Transverse colon (tissue), 4 donors: Measurements from ENCODE around the gene TNRC6B. TPM values are rescaled to one million over a fixed set of nuclear protein-coding genes. Genes with fewer than 3 reads are reported as not detected.
"Not testable (repeated sequence)": the region's sequence is repeated elsewhere in the genome, so short reads cannot be mapped to it uniquely, and the experiment has no call there.

Experiments
- DNase-seq: peaks from one replicate; pipeline ENCODE4 v3.0.0-alpha.2; 2019
- H3K27ac ChIP-seq, 4 donors: fragments of 200-600 bp; sonication (generic); 2 replicates each; pipeline ENCODE4 v1.5.1; 2016 to 2018; ENCODE audit warnings: inconsistent platforms in 4 of 4
- H3K27me3 ChIP-seq: fragments of 200-600 bp; sonication (generic); 2 replicates; pipeline ENCODE4 v1.5.1; 2017; ENCODE audit warnings: inconsistent platforms
- H3K36me3 ChIP-seq, 4 donors: fragments of 200-600 bp; sonication (generic); 2 replicates each; pipeline ENCODE4 v1.5.1; 2017 to 2019; ENCODE audit warnings: inconsistent platforms in 4 of 4
- H3K4me1 ChIP-seq, 4 donors: fragments of 200-600 bp; sonication (generic); 2 replicates each; pipeline ENCODE4 v1.5.1; 2017 to 2020; ENCODE audit warnings: inconsistent platforms in 4 of 4
- H3K4me3 ChIP-seq, 4 donors: fragments of 200-600 bp; sonication (generic); 1 replicate in 1 of 4; 2 replicates in 3 of 4; pipeline versions ENCODE4 v1.5.1 to v1.6.1; 2017 to 2019; ENCODE audit warnings: inconsistent platforms in 4 of 4
- H3K9me3 ChIP-seq, 2 donors: fragments of 200-600 bp; sonication (generic); 2 replicates each; pipeline ENCODE4 v1.5.1; 2017 to 2019; ENCODE audit warnings: inconsistent platforms in 2 of 2
- EP300 ChIP-seq: sonication (generic); formaldehyde crosslinking; IDR thresholded peaks from one replicate; pipeline ENCODE4 v1.6.1; 2017; ENCODE audit warnings: antibody characterized with exemption, low read depth
- POLR2A ChIP-seq: fragments of 450-650 bp; IDR thresholded peaks from one replicate; pipeline ENCODE4 v1.6.1; 2016; ENCODE audit warnings: antibody characterized with exemption, mild to moderate bottlenecking, moderate library complexity
- POLR2AphosphoS5 ChIP-seq, 3 donors: sonication (generic); formaldehyde crosslinking; IDR thresholded peaks; one replicate each; pipeline ENCODE4 v1.6.1; 2016; ENCODE audit warnings: antibody characterized with exemption in 3 of 3
- WGBS, 2 donors: methylation state at CpG; one replicate each; pipeline ENCODE4 v1.1.5; 2018; ENCODE audit warnings: low coverage in 1 of 2; 5-methylcytosine and 5-hydroxymethylcytosine counted together
- in situ Hi-C, 4 donors: fragments of 200-750 bp; cut with MboI; loops; one replicate each; pipeline versions ENCODE4 v1.15.0 to v1.15.1; 2017; ENCODE audit warnings: low sequenced_read_pairs in 3 of 4, low pct_ligation_motif_present in 1 of 4, low pct_unique_long_range_greater_than_20kb in 1 of 4
- intact Hi-C: fragments of 100-400 bp; cut with DNase I; formaldehyde crosslinking; loops from one replicate; pipeline ENCODE4 v1.15.1; 2023; ENCODE audit warnings: low total_unique reads
- total RNA-seq, 4 donors: library from RNA; depleted of rRNA; stranded (reverse); fragments of >200 nt; gene quantifications; one replicate each; pipeline ENCODE4 v1.1.0, GENCODE V29; 2016
- TF ChIP-seq, protein P1 (sequence below), 5 experiments: fragments of 200-600 bp in 3 of 5; fragments of 450-650 bp in 2 of 5; sonication (generic) in 3 of 5; IDR thresholded peaks; 1 replicate in 2 of 5; 2 replicates in 3 of 5; pipeline ENCODE4 v1.5.1; 2016 to 2017; ENCODE audit warnings: antibody characterized with exemption in 5 of 5, inconsistent platforms in 3 of 5, mild to moderate bottlenecking in 2 of 5, moderate library complexity in 1 of 5

TNRC6B gene
- total RNA-seq, 4 donors from 2014 or later = 36.7 to 108 (median 54.0) TPM

DNA sequence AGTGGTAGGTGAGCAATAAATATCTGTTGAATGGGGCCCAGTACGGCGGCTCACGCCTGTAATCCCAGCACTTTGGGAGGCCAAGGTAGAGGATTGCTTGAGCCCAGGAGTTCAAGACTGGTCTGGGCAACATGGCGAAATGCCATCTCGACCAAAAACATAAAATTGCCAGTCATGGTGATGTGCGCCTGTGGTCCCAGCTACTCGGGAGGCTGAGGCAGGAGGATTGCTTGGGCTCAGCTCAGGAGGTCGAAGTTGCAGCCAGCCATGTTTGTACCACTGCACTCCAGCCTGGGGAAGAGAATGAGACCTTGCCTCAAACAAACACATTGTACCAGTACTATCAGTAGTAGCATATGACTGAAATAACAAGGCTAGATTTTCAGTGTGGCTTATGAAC, 196.8 kb downstream of the TNRC6B start:
- in situ Hi-C loops = loop anchor here in 3 of 4 donors (25.0 kb wide), 1 partner anchor 837 kb away; the partner anchor contains the start of gene RPS19BP1 (in 3 of the 3)
- H3K4me1 ChIP-seq = peaks cover 0 to 24% (median 8%) of the 10 kb centered on the region in 4 donors
- WGBS, 2 donors = 86% methylated on average over 8 of the region's 8 CpGs; no CpG with 5 or more reads in 1 of the 2 donors

DNA sequence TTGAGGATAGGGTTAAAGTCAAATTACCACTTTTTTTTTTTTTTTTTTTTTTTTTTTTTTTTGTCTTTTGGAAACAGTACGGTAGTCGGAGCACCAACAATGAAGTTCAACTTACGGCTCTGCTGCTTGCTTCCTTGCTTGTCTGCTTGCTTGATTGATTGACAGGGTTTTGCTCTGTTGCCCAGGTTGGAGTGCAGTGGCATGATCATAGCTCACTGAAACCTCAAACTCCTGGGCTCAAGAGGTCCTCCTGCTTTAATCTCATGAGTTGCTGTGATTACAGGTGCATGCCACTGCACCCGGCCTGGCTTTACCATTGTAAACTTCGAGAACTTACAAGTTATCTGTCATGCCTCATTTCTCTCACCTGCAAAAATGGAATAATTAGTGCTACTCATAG, 198.4 kb downstream of the TNRC6B start:
- no peak overlapping the region for H3K27ac ChIP-seq
- intact Hi-C loops = no loop called here
- TF ChIP-seq POLR2A (no peak), POLR2AphosphoS5 (IDR thresholded peaks at IDR 0.05) (no peak), EP300 (no peak)
- TF ChIP-seq, protein P1, sequence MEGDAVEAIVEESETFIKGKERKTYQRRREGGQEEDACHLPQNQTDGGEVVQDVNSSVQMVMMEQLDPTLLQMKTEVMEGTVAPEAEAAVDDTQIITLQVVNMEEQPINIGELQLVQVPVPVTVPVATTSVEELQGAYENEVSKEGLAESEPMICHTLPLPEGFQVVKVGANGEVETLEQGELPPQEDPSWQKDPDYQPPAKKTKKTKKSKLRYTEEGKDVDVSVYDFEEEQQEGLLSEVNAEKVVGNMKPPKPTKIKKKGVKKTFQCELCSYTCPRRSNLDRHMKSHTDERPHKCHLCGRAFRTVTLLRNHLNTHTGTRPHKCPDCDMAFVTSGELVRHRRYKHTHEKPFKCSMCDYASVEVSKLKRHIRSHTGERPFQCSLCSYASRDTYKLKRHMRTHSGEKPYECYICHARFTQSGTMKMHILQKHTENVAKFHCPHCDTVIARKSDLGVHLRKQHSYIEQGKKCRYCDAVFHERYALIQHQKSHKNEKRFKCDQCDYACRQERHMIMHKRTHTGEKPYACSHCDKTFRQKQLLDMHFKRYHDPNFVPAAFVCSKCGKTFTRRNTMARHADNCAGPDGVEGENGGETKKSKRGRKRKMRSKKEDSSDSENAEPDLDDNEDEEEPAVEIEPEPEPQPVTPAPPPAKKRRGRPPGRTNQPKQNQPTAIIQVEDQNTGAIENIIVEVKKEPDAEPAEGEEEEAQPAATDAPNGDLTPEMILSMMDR (IDR thresholded peaks at IDR 0.05) = no peak
- peaks cover 0 to 17% (median 8%) of the 10 kb centered on the region in 4 donors for H3K4me1 ChIP-seq
- no peak for DNase-seq
- in situ Hi-C loops = no loop called here
- H3K36me3 ChIP-seq = no peaks in the 10 kb centered on the region
- WGBS, 2 donors = 74 to 98% methylated on average over 5 of the region's 5 CpGs
- no peak overlapping the region for H3K4me3 ChIP-seq
- H3K27me3 ChIP-seq = no peaks in the 10 kb centered on the region
- no peaks in the 10 kb centered on the region for H3K9me3 ChIP-seq

More for the DNA sequence above, 196.8 kb downstream of the TNRC6B start:
- Histone ChIP-seq H3K27ac (no peak overlapping the region), H3K4me3 (no peak overlapping the region), H3K36me3 (no peaks in the 10 kb centered on the region), H3K27me3 (no peaks in the 10 kb centered on the region), H3K9me3 (no peaks in the 10 kb centered on the region)
- intact Hi-C loops = no loop called here
- TF ChIP-seq, protein P1 (IDR thresholded peaks at IDR 0.05) = no peak
- TF ChIP-seq POLR2AphosphoS5 (IDR thresholded peaks at IDR 0.05) = no peak
- no peak for TF ChIP-seq EP300
- TF ChIP-seq POLR2A = no peak
- no peak for DNase-seq

DNA sequence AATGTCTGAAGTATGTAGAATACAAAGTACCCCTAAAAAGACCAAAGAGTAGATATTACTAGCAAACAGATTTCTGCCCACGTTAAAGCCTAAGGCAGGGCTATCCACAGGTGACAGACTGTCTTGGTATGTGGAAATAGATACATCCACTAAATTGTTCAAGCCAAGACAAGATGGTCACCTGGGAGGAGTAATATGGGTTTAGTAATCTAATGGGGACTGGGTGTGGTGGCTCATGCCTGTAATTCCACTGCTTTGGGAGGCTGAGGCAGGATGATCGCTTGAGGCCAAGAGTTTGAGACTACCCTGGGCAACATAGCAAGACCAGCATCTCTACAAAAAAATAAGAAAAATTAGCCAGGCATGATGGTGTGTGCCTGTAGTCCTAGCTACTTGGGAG, 200.2 kb downstream of the TNRC6B start:
- no peaks in the 10 kb centered on the region for H3K27me3 ChIP-seq
- peaks cover 0 to 4% (median under 1%) of the 10 kb centered on the region in 4 donors for H3K4me1 ChIP-seq
- no peaks in the 10 kb centered on the region for H3K36me3 ChIP-seq
- H3K27ac ChIP-seq = no peak overlapping the region
- intact Hi-C loops (no loop called here), in situ Hi-C loops (no loop called here)
- no peak for DNase-seq
- H3K4me3 ChIP-seq = no peak overlapping the region
- TF ChIP-seq, protein P1 (IDR thresholded peaks at IDR 0.05) = no peak
- TF ChIP-seq POLR2A (no peak), EP300 (no peak), POLR2AphosphoS5 (IDR thresholded peaks at IDR 0.05) (no peak)
- WGBS, 2 donors = 94 to 100% methylated on average over 2 of the region's 2 CpGs
- no peaks in the 10 kb centered on the region for H3K9me3 ChIP-seq

DNA sequence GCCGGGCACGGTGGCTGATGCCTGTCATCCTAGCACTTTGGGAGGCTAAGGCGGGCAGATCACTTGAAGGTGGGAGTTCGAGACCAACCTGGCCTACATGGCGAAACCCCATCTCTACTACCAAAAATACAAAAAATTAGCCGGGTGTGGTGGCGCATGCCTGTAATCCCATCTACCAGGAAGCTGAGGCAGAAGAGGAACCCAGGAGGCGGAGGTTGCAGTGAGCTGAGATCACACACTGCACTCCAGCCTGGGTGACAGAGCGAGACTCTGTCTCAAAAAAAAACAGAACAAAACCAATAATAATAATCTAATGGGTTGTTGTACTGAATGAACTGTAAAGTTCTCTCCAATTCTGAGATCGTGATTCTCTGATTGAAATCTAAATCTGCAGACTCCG, 200.7 kb downstream of the TNRC6B start:
- H3K4me1 ChIP-seq, H3K36me3 ChIP-seq, H3K27ac ChIP-seq, H3K4me3 ChIP-seq, DNase-seq, H3K9me3 ChIP-seq, intact Hi-C loops, in situ Hi-C loops, H3K27me3 ChIP-seq: not testable (repeated sequence)
- 92 to 95% methylated on average over 7 to 11 of the region's 11 CpGs for WGBS, 2 donors

DNA sequence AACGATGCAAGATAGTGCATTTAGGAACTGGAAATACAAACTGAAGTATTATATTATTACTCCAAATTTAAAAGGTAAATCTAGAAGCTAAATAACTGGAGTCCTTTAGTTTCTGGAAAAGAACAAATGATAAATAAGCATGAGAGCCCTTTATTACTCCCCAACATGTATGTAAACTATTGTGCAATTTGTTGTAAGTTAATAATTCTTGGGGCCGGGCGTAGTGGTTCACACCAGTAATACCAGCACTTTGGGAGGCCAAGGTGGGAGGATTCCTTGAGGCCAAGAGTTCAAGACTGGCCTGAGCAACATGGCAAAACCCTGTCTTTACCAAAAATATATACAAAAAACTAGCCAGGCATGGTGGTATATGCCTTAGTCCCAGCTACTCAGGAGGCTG, 203.7 kb downstream of the TNRC6B start:
- no peaks in the 10 kb centered on the region for H3K9me3 ChIP-seq
- DNase-seq = no peak
- no peak for TF ChIP-seq POLR2AphosphoS5 (IDR thresholded peaks at IDR 0.05)
- TF ChIP-seq, protein P1 (IDR thresholded peaks at IDR 0.05) = no peak
- no peak for TF ChIP-seq POLR2A
- TF ChIP-seq EP300 = no peak
- no peak overlapping the region for H3K27ac ChIP-seq
- peaks cover 0 to 26% (median 15%) of the 10 kb centered on the region in 4 donors for H3K4me1 ChIP-seq
- H3K36me3 ChIP-seq = no peaks in the 10 kb centered on the region
- H3K27me3 ChIP-seq = no peaks in the 10 kb centered on the region
- in situ Hi-C loops = no loop called here
- intact Hi-C loops = no loop called here
- H3K4me3 ChIP-seq = no peak overlapping the region
- 83 to 87% methylated on average over 3 of the region's 3 CpGs for WGBS, 2 donors
